ENCODE data around the gene RLBP1.

- TF ChIP-seq CTCF (IDR thresholded peaks at IDR 0.05 in 2 of 3, conservative IDR thresholded peaks at IDR 0.05 in 1 of 3; ENCODE audit: insufficient read depth in 2 of 3, low read depth in 1 of 3, low read length in 3 of 3) (no peak), RFX5 (IDR thresholded peaks at IDR 0.05; ENCODE audit: low read depth, low read length) (no peak), MEF2D (tag; conservative IDR thresholded peaks at IDR 0.05; ENCODE audit: low read depth) (no peak), ZSCAN29 (IDR thresholded peaks at IDR 0.05) (no peak), ZNF280B (CRISPR knock-in tag; IDR thresholded peaks at IDR 0.05) (no peak), POU5F1 (IDR thresholded peaks at IDR 0.05; ENCODE audit: borderline replicate concordance, low read depth, low read length, partially characterized antibody) (no peak), E2F1 (CRISPR knock-in tag; IDR thresholded peaks at IDR 0.05) (no peak), SAFB (IDR thresholded peaks at IDR 0.05; ENCODE audit: borderline replicate concordance, low read depth, low read length) (no peak), CTBP1 (IDR thresholded peaks at IDR 0.05; ENCODE audit: borderline replicate concordance) (no peak), CEBPB (tag; IDR thresholded peaks at IDR 0.05) (no peak), ZNF318 (IDR thresholded peaks at IDR 0.05; ENCODE audit: borderline replicate concordance in 1 of 2, low read depth in 1 of 2) (no peak)
Observed at GRCh38 chr15:89187986-89188514, 33.3 kb downstream of the RLBP1 start.

All from K562 (cell line).